HL-60 (cell line): ENCODE data around the gene NLGN3.

Experiments
- CTCF ChIP-seq: IDR thresholded peaks from one replicate; pipeline ENCODE4 v1.5.1; 2011; ENCODE audit warnings: low read length, control low read depth, inconsistent platforms; ENCODE audit not compliant: insufficient read depth
- POLR2AphosphoS5 ChIP-seq: IDR thresholded peaks from 2 replicates; pipeline ENCODE4 v1.6.1; 2012; ENCODE audit warnings: low read depth
- SPI1 ChIP-seq: IDR thresholded peaks from 2 replicates; pipeline ENCODE4 v1.6.1; 2012; ENCODE audit warnings: low read depth, mild to moderate bottlenecking, borderline replicate concordance

- no peak for TF ChIP-seq CTCF
- no peak for TF ChIP-seq POLR2AphosphoS5
- TF ChIP-seq SPI1: no peak
These were observed 71.8 kb downstream of the NLGN3 start for GRCh38 chrX:71216485-71216884.
